ENCODE data around the gene SLC9C1. TPM values are rescaled to one million over a fixed set of nuclear protein-coding genes. Genes with fewer than 3 reads are reported as not detected.

The SLC9C1 gene
- total RNA-seq, 1 donor from 2014 or later: not detected

DNA sequence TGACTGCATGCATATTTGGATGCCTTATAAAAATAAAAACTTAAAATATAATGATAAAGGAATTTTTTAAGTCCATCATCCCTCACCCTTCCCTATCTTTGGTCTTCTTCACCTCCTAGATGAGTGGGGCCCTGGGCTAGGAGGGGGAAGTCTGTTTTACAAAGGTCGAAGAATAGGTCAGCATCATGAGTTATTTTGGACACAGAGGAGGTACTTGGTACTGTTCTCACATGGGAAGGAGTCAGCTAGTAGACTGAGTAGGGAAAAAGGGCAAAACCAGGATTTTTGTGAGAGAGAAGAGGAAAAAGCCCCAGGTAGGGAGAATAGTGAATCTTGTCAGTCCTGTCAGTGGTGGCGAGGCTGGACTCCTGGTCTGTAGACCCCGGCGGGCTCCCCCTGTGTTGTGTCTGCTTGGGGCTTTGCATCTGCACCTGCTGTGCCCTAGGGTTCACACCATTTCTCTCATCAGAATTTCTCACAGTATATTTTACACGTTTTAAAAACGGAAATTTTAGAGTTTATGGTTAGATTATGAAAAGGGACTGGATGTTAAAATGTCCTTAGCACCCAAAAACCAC lies 178.1 kb downstream of the SLC9C1 start:
- no peak for DNase-seq (ENCODE audit: low spot score)

DNA sequence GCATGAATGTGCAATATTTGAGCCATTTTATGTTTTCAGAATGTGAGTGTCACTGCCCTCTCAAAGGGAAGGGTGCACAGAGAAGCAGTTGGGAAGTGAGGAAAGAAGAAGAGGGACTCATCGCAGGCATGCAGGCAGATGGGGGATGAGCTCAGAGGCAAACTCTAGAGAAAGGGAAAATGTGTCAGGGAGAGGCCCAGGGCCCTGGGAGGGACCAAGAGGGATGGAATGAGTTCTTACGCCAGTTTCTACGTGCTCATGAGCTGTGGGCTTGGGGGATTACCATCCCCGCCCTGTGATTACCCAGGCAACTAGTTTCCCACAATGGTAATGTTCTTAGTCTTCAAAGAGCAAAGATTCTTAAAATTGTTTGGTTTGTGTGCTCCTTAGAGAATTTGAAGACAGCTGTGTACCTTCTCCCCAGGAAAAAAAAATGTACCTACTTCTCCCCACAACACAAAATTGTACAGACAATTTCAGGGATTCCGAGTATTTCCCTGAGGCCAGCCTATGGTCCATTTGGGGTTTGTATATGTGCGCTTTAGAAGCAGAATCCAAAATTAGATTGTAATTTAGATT lies 178.8 kb downstream of the SLC9C1 start:
- DNase-seq (ENCODE audit: low spot score): no peak
- ATAC-seq: no peak

More for the DNA sequence above, 178.1 kb downstream of the SLC9C1 start:
- no peak for ATAC-seq

DNA sequence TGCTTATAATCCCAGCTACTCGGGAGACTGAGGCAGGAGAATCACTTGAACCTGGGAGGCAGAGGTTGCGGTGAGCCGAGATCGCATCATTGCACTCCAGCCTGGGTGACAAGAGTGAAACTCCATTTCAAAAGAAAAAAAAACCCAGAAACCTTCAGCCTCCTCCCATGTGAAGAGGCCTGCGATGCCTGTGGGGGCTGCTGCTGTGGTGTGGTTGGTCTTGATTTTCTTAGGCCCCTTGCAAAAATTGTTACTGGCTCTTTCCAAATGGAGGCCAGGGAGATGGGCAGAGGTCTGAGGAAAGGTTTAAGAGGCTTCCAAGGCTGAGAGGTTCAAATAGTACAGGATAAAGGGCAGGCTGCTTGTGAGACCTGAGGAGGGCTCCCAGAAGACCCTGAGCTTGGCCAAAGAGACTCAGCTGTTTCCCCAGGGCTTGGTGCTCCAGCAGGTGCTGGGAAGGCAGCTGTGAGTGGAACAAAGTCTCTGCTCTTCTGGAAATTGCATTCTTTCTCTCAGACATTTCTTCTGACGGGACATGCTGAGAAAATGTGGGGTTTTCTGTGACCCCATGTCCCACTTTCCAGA lies 179.3 kb downstream of the SLC9C1 start:
- no peak for ATAC-seq

DNA sequence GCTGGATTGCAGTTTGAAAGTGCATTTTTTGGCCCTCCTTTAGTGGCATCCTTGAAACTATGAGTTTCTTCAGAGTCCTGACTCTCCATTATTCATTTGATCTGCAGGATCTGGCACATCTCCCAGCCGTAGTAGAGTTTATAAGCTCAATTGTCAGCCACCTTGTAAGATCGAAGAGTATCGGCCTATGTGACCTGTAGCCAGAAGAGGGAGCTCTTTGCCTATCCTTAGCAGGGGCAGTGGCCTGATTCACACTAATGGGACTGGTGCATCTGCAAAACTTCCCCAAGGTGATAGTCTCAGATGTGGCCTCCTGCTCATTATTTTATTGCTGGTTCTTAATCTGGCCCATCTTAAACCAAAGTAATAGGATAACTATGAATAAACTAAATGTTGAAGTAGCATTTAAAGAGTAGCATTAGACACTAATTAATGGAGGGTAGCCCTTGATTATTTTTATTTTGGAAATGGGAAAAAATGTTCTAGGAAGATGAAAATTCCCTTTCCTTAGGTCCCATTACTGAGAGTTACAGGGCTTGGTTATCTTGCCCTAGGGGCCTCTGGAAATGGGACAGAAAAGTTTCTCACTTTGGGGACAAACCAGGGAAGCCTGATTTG lies 182.1 kb downstream of the SLC9C1 start:
- peak; percentile 97 for ATAC-seq
- DNase-seq (ENCODE audit: low spot score): peak; percentile 50

More for the DNA sequence above, 179.3 kb downstream of the SLC9C1 start:
- DNase-seq (ENCODE audit: low spot score): no peak

- ATAC-seq: no peak
Observed at GRCh38 chr3:112109322-112109721, 184.7 kb downstream of the SLC9C1 start.

DNA sequence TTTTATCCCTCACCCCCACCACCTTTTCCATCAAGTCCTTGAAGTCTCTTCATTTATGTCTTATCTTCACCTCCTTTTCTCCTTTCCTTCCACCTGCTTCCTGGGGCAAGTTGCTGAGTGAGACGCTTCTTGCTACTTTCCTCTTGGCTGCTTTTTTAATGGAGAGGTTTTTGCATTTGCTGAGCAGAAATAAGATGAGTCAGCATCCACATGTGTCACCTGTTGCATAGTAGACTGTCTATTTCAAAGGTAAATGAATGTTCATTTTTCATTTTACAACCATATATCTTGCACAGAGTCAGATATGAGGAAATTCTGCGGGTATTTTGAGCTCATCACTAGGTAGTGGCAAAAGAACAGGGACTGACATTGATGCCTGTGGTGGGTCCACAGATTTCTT lies 189.2 kb downstream of the SLC9C1 start:
- DNase-seq (ENCODE audit: low spot score) (no peak), ATAC-seq (no peak)

More at GRCh38 chr3:112109322-112109721, 184.7 kb downstream of the SLC9C1 start:
- DNase-seq (ENCODE audit: low spot score): no peak

DNA sequence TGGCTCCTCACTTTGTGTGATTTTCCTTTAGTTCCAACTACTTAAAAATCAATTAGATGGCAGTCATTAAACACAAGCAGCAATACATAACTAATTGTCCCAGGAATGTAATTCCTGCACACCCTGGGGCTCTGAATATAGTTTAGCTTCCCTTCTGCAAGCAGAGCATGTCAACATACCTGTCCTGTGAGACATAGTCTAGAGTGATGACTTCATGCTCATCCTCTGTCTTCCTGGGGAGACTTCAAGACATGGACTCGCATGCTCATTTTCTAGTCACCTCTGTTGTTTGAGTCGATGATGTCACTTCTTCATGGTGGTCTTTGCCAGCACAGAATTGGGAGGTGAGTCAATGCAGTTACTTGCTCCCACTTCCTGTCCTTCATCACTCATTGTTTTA lies 192.1 kb downstream of the SLC9C1 start:
- ATAC-seq: no peak
- DNase-seq (ENCODE audit: low spot score): no peak

DNA sequence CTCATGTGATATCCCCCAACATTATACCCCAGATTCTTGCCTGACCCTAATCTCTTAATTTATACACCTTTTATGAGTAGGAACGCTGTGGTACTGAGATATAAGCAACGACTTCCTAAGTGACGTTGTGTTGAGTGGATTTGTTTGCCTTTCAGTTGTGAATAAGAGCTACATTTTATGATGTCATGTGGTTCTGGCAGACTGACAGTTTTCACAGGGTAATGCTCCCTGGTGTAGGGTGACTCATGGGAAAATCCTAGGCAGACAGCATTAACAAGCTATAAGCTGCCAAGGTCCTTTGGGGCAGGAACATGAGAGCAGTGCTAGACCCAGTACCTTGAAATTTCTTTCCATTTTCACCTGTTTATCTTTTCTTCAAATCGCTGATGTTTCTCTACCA lies 196.6 kb downstream of the SLC9C1 start:
- DNase-seq (ENCODE audit: low spot score) (no peak), ATAC-seq (no peak)

GRCh38 chr3:112096176-112096575 lies 197.8 kb downstream of the SLC9C1 start:
- DNase-seq (ENCODE audit: low spot score): no peak
- ATAC-seq: no peak

DNA sequence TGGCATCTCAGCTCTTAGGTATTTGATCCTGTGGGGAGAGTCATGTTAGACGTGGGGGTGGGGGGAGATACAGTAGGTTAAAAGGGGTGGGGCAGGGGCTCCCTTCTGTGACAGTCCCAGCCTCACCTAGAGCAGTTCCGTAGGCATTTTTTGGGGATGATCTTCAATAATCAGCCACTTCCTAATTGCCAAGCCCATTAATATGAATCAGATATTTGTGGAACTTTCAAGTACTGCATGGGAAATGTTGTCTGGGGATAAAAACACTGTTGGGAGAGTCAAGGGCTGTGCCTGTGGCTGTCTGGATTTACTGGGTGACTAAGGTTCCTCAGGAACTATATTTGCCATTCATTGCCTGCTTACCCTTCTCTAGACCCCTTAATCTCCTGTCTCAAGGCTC lies 198.3 kb downstream of the SLC9C1 start:
- no peak for ATAC-seq
- no peak for DNase-seq (ENCODE audit: low spot score)

- DNase-seq (ENCODE audit: low spot score) (no peak), ATAC-seq (no peak)
Observed at GRCh38 chr3:112093180-112093522, 200.9 kb downstream of the SLC9C1 start.

DNA sequence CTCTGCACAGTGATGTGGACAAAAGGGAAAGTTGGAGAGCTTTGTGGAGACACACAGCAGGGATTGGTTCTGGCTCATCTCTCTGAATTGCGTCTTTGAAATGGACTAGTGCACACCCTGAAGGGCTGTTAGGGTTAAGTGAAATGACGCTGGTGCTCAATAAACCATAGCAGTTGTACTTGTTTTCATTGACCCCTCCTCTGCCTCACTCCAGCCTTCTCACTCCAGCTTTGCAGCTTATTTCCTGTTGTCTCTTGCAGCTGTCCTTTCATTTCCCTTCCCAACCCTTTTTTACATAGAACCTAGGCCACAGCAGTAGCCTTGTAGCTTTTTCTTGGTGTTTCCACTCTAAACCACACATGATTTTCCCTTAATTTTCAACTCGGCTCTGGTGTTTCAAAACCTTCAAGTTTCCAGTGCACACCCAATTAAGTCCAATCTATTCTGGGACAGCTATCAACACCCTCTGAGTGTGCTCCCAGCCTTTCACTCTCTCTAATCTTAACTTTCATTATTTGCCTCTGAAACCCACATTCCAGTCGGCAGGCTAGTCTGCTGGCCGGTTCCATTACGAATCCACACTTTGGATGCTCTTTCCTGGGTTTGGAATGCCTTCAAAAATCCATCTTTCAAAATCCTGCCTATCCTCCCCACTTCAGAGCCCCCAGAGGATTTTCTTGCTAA lies 201.4 kb downstream of the SLC9C1 start:
- ATAC-seq: no peak
- DNase-seq (ENCODE audit: low spot score): no peak

GRCh38 chr3:112090887-112091586 lies 203.0 kb downstream of the SLC9C1 start:
- DNase-seq (ENCODE audit: low spot score) (no peak), ATAC-seq (no peak)

Other genes starting within 250 kb of the SLC9C1 start
- gene C3orf52, start 207.8 kb downstream of the SLC9C1 start, total RNA-seq: 0.28 TPM
- 0.18 TPM for gene GCSAM, start 161.0 kb downstream of the SLC9C1 start, total RNA-seq
- gene CD200, start 38.9 kb upstream of the SLC9C1 start, total RNA-seq: 0.38 TPM
- gene BTLA, start 205.3 kb upstream of the SLC9C1 start, total RNA-seq: 0.25 TPM

Measured in left lobe of liver (tissue), 2 donors.